ENCODE results near the gene CCL20.

- TF ChIP-seq CTCF (IDR thresholded peaks at IDR 0.05), result no peak
- TF ChIP-seq POLR2A (IDR thresholded peaks at IDR 0.05), result no peak
- TF ChIP-seq POLR2AphosphoS5 (IDR thresholded peaks at IDR 0.05), result peak in 1 of 3 donors; percentile 21
- TF ChIP-seq EP300 (IDR thresholded peaks at IDR 0.05), result no peak
These were observed 32.5 kb upstream of the CCL20 start for GRCh38 chr2:227780981-227781615.
